GM10266 (cell line): Measurements from ENCODE around the gene SENP5.

ENCODE experiments used
- DNase-seq: peaks from one replicate; pipeline ENCODE4 v3.0.0; 2012; ENCODE audit errors: extremely low spot score
- TF ChIP-seq, protein P1 (sequence below): IDR thresholded peaks from 2 replicates; pipeline ENCODE4 v1.5.1; 2012; ENCODE audit warnings: mild to moderate bottlenecking, low read depth; ENCODE audit not compliant: control insufficient read depth, insufficient read depth; ENCODE audit errors: missing control alignments

SENP5 gene

GRCh38 chr3:196983186-196983585, 115.5 kb downstream of the SENP5 start:
- DNase-seq = no peak
- TF ChIP-seq, protein P1, sequence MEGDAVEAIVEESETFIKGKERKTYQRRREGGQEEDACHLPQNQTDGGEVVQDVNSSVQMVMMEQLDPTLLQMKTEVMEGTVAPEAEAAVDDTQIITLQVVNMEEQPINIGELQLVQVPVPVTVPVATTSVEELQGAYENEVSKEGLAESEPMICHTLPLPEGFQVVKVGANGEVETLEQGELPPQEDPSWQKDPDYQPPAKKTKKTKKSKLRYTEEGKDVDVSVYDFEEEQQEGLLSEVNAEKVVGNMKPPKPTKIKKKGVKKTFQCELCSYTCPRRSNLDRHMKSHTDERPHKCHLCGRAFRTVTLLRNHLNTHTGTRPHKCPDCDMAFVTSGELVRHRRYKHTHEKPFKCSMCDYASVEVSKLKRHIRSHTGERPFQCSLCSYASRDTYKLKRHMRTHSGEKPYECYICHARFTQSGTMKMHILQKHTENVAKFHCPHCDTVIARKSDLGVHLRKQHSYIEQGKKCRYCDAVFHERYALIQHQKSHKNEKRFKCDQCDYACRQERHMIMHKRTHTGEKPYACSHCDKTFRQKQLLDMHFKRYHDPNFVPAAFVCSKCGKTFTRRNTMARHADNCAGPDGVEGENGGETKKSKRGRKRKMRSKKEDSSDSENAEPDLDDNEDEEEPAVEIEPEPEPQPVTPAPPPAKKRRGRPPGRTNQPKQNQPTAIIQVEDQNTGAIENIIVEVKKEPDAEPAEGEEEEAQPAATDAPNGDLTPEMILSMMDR = no peak
